A204.1 (cell line): ENCODE data around the gene CHGA.

Experiments used
- FAIRE-seq: peaks from 2 replicates; lab custom pipeline; 2012; peaks lifted over from hg19 to GRCh38; lab: Jason Lieb, UNC

Gene CHGA

GRCh38 chr14:92930737-92931602 lies 8.0 kb downstream of the CHGA start:
- no peak for FAIRE-seq

GRCh38 chr14:92931681-92932447 lies 8.9 kb downstream of the CHGA start:
- no peak for FAIRE-seq

GRCh38 chr14:92932448-92933395 lies 9.8 kb downstream of the CHGA start:
- FAIRE-seq: no peak

- no peak for FAIRE-seq
Observed at GRCh38 chr14:92933481-92933880, 10.5 kb downstream of the CHGA start.

GRCh38 chr14:92934196-92935085 lies 11.5 kb downstream of the CHGA start:
- no peak for FAIRE-seq

GRCh38 chr14:92935446-92935845 lies 12.5 kb downstream of the CHGA start:
- no peak for FAIRE-seq

GRCh38 chr14:92936085-92936484 lies 13.1 kb downstream of the CHGA start:
- FAIRE-seq: no peak

- no peak for FAIRE-seq
Observed at GRCh38 chr14:92937051-92937937, 14.3 kb downstream of the CHGA start.

- no peak for FAIRE-seq
Observed at GRCh38 chr14:92938235-92938875, 15.4 kb downstream of the CHGA start.

GRCh38 chr14:92938890-92939671 lies 16.1 kb downstream of the CHGA start:
- no peak for FAIRE-seq

GRCh38 chr14:92939699-92940098 lies 16.7 kb downstream of the CHGA start:
- no peak for FAIRE-seq

GRCh38 chr14:92940543-92940942 lies 17.6 kb downstream of the CHGA start:
- FAIRE-seq: no peak

GRCh38 chr14:92941531-92941930 lies 18.6 kb downstream of the CHGA start:
- no peak for FAIRE-seq

- FAIRE-seq: no peak
Observed at GRCh38 chr14:92942136-92942535, 19.2 kb downstream of the CHGA start.

GRCh38 chr14:92942576-92942975 lies 19.6 kb downstream of the CHGA start:
- no peak for FAIRE-seq

- no peak for FAIRE-seq
Observed at GRCh38 chr14:92942976-92943710, 20.2 kb downstream of the CHGA start.

GRCh38 chr14:92943855-92944570 lies 21.1 kb downstream of the CHGA start:
- FAIRE-seq: no peak

- FAIRE-seq: no peak
Observed at GRCh38 chr14:92944976-92945375, 22.0 kb downstream of the CHGA start.
